ENCODE measurements around the gene ARHGAP8. TPM values are rescaled to one million over a fixed set of nuclear protein-coding genes. Genes with fewer than 3 reads are reported as not detected.
A peak's percentile ranks its signal among the peaks of the same experiment; 100 is the strongest.

ARHGAP8 gene
- total RNA-seq, 1 donor from 2014 or later, result 0.16 TPM

GRCh38 chr22:44865193-44866057 is 113.0 kb downstream of the ARHGAP8 start:
- intact Hi-C loops (cut with DNase I), result no loop called here
- ATAC-seq (no peak), DNase-seq (ENCODE audit: missing footprints) (no peak)

DNA sequence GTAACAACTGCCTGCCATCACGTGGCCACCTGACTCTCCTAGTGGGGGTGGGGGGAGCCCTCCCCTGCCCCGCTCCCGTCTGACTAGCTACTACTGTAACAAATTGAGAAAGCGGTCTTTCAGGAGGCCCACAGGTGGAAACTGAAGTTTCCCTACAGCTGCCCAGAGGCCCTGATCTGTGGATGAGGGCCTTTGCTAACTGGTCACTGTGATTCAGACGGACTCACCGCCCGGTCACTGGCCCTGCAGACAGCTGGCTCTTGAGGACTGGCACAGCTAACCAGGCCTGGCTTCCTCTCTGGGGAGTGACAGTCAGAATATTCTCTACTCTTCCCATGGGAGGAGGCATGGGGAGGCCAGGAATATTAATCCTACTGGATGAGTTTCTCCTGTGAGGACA is 116.8 kb downstream of the ARHGAP8 start:
- ATAC-seq, result no peak
- DNase-seq (ENCODE audit: missing footprints), result no peak
- intact Hi-C loops (cut with DNase I), result no loop called here

DNA sequence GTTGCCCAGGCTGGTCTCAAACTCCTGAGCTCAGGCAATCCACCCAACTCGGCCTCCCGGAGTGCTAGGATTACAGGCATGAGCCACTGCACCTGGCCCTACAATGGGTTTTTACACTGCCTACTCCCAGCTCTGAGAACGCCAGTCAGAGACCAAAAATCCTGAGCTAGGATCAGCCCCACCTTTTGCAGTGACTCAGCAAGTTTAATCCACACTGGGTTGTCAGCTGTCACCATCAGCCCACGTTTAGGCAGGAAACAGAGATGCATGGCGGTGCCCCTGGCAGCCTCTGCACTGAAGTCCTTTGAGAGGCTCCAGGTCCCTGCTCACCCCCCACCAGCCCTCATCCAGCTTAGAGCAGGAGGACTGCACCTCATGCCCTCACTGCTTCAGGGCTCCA is 117.6 kb downstream of the ARHGAP8 start:
- intact Hi-C loops (cut with DNase I), result no loop called here
- no peak for DNase-seq (ENCODE audit: missing footprints)
- no peak for ATAC-seq

DNA sequence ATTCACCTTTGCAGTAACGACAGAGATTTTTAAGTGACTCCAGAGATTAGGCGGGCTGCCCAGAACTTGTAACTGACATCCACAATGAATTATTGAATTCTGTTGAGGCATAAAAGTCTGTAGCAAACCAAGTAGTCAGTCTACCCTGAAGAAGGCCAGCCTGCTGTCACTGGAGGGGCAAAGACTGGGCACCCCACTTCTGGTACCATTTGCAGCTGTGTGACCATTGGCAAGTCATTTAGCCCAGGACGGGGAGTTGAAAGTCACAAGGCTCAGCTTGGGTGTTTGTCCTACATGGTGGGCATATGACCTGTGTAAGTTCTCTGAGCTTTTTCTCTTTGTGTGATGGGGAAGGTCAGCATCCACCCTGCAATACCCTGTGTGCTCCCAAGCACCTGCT is 119.4 kb downstream of the ARHGAP8 start:
- ATAC-seq, result no peak
- intact Hi-C loops (cut with DNase I), result no loop called here
- no peak for DNase-seq (ENCODE audit: missing footprints)

DNA sequence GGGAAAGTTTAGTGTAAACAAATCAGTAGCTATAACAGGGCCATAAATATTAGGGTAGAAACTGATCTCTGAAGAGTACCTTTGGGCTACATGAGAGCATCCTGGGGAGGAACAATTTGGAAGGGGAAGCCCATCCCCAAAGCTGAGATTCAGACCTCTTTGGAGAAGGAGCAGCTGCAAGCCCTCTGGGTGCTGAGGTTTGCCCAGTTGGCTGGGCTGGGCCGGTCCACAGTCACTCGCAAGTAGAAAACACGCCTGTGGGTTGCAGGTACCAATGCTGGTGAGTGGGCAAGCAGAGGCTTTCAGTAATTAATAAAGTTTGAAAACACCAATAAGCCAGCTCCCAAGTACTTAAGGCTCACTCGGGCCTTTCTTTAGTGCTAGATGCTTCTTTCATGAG is 124.5 kb downstream of the ARHGAP8 start:
- ATAC-seq (no peak), DNase-seq (ENCODE audit: missing footprints) (no peak)
- intact Hi-C loops (cut with DNase I), result no loop called here

DNA sequence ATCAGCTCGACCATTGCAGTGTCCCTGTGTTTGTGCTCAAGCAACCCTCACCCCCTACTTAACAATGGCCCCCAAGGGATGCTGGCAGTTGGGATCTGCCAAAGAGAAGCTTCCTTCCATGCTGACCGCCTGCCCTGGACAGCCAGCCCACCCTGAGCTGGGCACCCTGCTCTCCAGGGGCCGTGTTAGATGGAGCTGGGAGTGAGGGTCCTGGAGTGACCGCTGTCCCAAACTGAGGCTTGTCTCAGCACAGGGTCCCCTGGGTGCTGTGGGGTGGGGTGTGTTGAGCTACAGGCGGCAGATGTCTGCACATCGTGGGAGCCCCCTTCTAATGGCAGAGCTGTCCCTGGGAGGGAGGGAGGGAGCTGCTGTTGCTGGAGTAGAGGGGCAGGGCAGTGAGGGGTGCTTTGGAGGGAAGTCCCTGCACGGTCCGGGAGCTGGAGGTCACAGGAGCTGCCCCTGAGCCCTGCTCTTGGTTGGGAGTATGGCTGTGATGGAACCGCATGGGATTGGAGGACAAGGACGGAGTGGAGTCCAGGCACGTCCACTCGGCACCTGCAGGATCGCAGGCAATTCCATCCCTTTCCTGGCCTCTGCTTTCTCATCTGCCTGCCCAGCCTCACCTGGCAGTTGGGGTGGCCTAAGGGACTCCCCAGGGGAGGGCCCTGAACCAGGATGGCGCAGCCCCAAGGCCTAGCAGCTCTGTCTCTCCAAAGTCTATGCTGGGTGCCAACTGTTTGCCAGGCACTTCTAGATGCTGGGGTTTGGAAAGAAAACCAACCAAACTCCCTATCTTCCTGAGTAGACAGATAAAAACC is 126.3 kb downstream of the ARHGAP8 start:
- ATAC-seq, result peak; percentile 20
- intact Hi-C loops (cut with DNase I), result no loop called here
- no peak for DNase-seq (ENCODE audit: missing footprints)

DNA sequence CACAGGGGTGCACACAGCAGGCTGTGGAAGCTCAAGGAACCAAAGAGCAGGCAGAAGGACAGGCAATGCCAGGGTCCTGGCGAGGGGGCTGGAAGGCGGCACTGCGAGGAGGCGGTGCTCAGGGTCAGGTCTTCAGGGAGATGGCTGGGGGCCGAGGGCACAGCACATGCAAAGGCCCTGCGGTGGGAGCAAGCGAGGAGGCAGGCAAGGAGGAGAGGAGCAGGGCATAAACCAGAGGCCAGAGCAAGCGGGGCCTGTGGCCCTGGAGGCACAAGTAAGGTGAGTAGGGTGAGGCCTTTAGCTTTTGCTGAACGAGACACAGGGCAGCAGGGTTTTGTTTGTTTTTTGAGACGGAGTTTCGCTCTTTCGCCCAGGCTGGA is 126.9 kb downstream of the ARHGAP8 start:
- DNase-seq (ENCODE audit: missing footprints) (no peak), ATAC-seq (no peak)
- intact Hi-C loops (cut with DNase I), result no loop called here

- intact Hi-C loops (cut with DNase I), result no loop called here
- DNase-seq (ENCODE audit: missing footprints) (no peak), ATAC-seq (no peak)
These were observed 128.4 kb downstream of the ARHGAP8 start for GRCh38 chr22:44880610-44881290.

GRCh38 chr22:44881624-44882023 is 129.2 kb downstream of the ARHGAP8 start:
- intact Hi-C loops (cut with DNase I), result no loop called here
- ATAC-seq (no peak), DNase-seq (ENCODE audit: missing footprints) (no peak)

- intact Hi-C loops (cut with DNase I), result no loop called here
- ATAC-seq (no peak), DNase-seq (ENCODE audit: missing footprints) (no peak)
These were observed 130.0 kb downstream of the ARHGAP8 start for GRCh38 chr22:44882226-44882905.

DNA sequence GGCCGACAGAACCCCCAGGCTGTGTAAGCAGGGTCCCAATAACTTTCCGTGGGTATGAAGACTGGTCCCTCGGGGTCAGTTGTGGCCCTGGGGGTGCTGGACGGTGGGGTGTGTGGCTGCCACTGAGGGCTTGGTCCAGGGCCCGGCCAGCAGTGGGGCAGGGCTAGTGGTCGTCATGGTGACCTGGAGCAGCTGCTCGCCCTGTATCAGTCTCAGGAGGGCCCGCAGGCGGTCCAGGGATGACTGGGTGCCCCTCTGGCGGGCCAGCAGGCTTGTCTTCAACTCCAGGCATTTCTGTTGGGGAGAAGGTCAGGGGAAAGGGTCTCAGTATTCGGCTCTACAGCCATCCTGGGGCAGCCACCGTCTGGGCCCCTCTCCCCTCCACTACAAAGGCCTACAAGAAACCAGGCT is 130.6 kb downstream of the ARHGAP8 start:
- ATAC-seq, result no peak
- intact Hi-C loops (cut with DNase I), result no loop called here
- DNase-seq (ENCODE audit: missing footprints), result no peak

DNA sequence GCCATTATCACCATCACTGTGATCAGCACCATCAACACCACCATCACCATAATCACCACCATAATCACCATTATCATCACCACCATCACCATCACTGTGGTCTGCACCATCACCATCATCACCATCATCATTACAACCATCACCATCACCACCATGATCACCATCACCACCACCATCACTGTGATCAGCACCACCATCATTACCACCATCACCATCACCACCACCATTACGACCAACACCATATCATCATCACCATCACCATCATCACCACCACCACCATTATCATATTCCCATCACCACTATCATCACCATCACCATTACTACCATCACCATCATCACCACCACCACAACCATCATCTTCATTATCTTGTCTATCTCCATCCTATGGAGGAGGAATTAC is 132.2 kb downstream of the ARHGAP8 start:
- ATAC-seq (no peak), DNase-seq (ENCODE audit: missing footprints) (no peak)
- intact Hi-C loops (cut with DNase I), result no loop called here

DNA sequence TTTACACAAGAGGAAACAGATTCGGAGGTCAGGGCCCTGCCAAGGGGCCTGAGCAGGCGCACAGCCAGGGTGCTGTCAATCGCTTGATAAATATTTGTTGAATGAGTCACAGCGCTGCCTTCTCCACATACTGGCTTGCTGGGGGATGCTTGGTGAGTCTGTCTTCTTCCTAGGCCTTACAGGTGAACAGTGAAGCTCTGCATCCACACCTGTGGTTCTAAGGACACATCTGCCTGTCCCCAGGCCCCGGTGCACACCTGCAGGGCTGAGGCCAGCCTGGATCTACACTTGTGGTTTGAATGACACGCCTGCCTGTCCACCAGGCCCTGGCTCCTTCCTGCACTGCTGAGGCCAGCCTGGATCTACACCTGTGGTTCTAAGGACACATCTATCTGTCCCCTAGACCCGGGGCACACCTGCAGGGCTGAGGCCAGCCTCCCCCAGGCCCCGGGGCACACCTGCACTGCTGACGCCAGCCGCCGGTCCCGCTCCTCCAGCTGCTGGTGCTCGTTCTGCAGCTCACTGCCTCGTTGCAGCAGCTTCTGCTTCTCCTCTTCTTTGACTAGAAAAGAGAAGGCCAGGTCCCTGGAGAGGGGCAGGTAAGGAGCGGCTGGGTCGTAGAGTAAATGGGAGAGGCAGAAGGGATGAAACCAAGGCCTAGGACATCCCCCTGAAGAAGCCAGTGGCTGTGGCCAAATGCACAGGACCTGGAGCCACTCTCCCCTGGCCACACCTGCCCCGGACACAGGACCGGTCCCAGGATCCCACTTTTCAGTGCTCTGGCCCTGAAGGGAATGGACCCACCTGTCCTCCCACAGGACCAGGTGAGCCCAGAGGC is 132.8 kb downstream of the ARHGAP8 start:
- intact Hi-C loops (cut with DNase I), result no loop called here
- DNase-seq (ENCODE audit: missing footprints) (no peak), ATAC-seq (no peak)

- DNase-seq (ENCODE audit: missing footprints), result no peak
- intact Hi-C loops (cut with DNase I), result no loop called here
- no peak for ATAC-seq
These were observed 133.5 kb downstream of the ARHGAP8 start for GRCh38 chr22:44885806-44886360.

- no peak for DNase-seq (ENCODE audit: missing footprints)
- intact Hi-C loops (cut with DNase I), result loop anchor here (2.0 kb wide), 1 partner anchor 209 kb away; no protein-coding TSS in a partner anchor
- no peak for ATAC-seq
These were observed 135.6 kb downstream of the ARHGAP8 start for GRCh38 chr22:44887941-44888366.

GRCh38 chr22:44888491-44889254 is 136.3 kb downstream of the ARHGAP8 start:
- DNase-seq (ENCODE audit: missing footprints), result no peak
- intact Hi-C loops (cut with DNase I), result loop anchor here (2.0 kb wide), 1 partner anchor 208 kb away; no protein-coding TSS in a partner anchor
- no peak for ATAC-seq

Data from Right ventricle myocardium inferior (tissue), 1 donor.